ENCODE results near the gene KDM1A.
"Not testable (repeated sequence)": the region's sequence is repeated elsewhere in the genome, so short reads cannot be mapped to it uniquely, and the experiment has no call there.

Gene KDM1A

GRCh38 chr1:23019094-23019862, at the start of gene KDM1A:
Gene KDM1A, plus strand, starts transcription at chr1:23019468. Its CDS starts 129 bp downstream, at chr1:23019597.
- peak; percentile 91 to 94 for DNase-seq

GRCh38 chr1:22970096-22970495, 49.2 kb upstream of the KDM1A start:
- no peak for DNase-seq

- DNase-seq = no peak
These were observed 48.1 kb upstream of the KDM1A start for GRCh38 chr1:22971161-22971560.

GRCh38 chr1:22971611-22972405, 47.5 kb upstream of the KDM1A start:
- no peak for DNase-seq

GRCh38 chr1:22972760-22973159, 46.5 kb upstream of the KDM1A start, which contains the start of gene LACTBL1:
Gene LACTBL1, minus strand, starts transcription at chr1:22972866. Its CDS starts 550 bp downstream, at chr1:22972316.
- no peak for DNase-seq

- DNase-seq = no peak
These were observed 43.6 kb upstream of the KDM1A start for GRCh38 chr1:22975694-22976093.

GRCh38 chr1:22976127-22976460, 43.2 kb upstream of the KDM1A start:
- no peak for DNase-seq

- DNase-seq = peak; percentile 30 to 31
These were observed 42.6 kb upstream of the KDM1A start for GRCh38 chr1:22976461-22977243.

GRCh38 chr1:22978299-22978698, 41.0 kb upstream of the KDM1A start:
- no peak for DNase-seq

- DNase-seq = not testable (repeated sequence)
These were observed 38.8 kb upstream of the KDM1A start for GRCh38 chr1:22980471-22980790.

GRCh38 chr1:22983944-22984343, 35.3 kb upstream of the KDM1A start:
- no peak for DNase-seq

GRCh38 chr1:22992384-22992783, 26.9 kb upstream of the KDM1A start:
- not testable (repeated sequence) for DNase-seq

- not testable (repeated sequence) for DNase-seq
These were observed 26.0 kb upstream of the KDM1A start for GRCh38 chr1:22993220-22993795.

GRCh38 chr1:22995774-22996173, 23.5 kb upstream of the KDM1A start:
- DNase-seq = no peak

GRCh38 chr1:22997528-22997927, 21.7 kb upstream of the KDM1A start:
- not testable (repeated sequence) for DNase-seq

GRCh38 chr1:23000133-23000532, 19.1 kb upstream of the KDM1A start:
- not testable (repeated sequence) for DNase-seq

GRCh38 chr1:23002218-23002617, 17.1 kb upstream of the KDM1A start:
- DNase-seq = not testable (repeated sequence)

- no peak for DNase-seq
These were observed 15.2 kb upstream of the KDM1A start for GRCh38 chr1:23004112-23004511.

- not testable (repeated sequence) for DNase-seq
These were observed 14.5 kb upstream of the KDM1A start for GRCh38 chr1:23004769-23005168.

- no peak for DNase-seq
These were observed 12.2 kb upstream of the KDM1A start for GRCh38 chr1:23007106-23007505.

GRCh38 chr1:23008901-23009300, 10.4 kb upstream of the KDM1A start:
- DNase-seq = no peak

- DNase-seq = not testable (repeated sequence)
These were observed 9.2 kb upstream of the KDM1A start for GRCh38 chr1:23010025-23010424.

- no peak for DNase-seq
These were observed 5.6 kb upstream of the KDM1A start for GRCh38 chr1:23013657-23014056.
